ENCODE measurements around the gene GCFC2.

GCFC2 gene

DNA sequence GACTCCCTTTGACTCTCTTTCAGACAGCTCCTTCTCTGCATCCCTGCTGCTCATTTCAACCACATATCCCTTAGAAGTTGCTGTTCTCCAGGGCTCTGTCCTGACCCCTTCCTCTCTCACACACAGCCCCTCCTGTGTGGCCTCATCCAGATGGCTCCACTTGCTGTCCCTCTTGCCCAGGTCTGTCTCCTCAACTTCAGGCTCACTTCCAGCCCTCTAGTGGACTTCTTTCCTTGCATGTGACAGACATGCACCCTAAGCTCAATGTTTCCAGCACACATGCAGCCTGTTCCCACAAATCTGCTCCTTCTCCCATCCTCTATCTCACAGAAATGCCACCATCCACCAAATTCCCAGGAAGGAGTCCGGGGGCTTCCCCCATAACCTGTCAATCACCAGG, 73.1 kb downstream of the GCFC2 start:
- Histone ChIP-seq H3K27ac (ENCODE audit: low read depth, low read length) (no peak overlapping the region), H3K9ac (ENCODE audit: low read length in 5 of 5) (no peak overlapping the region), H3K4me3 (ENCODE audit: low read depth in 1 of 5, low read length in 5 of 5) (no peak overlapping the region), H3K36me3 (ENCODE audit: control insufficient read depth in 5 of 5, insufficient read depth in 5 of 5, low read length in 5 of 5) (no peaks in the 10 kb centered on the region), H3K27me3 (ENCODE audit: control insufficient read depth in 5 of 5, insufficient read depth in 4 of 5, low read length in 5 of 5) (peaks cover 0 to 2% (median 0%) of the 10 kb centered on the region in 5 donors), H3K4me1 (ENCODE audit: control insufficient read depth in 5 of 5, insufficient read depth in 5 of 5, low read length in 5 of 5) (peaks cover 4 to 20% (median 16%) of the 10 kb centered on the region in 5 donors), H3K9me3 (ENCODE audit: control insufficient read depth in 5 of 5, low read length in 5 of 5) (no peaks in the 10 kb centered on the region)

DNA sequence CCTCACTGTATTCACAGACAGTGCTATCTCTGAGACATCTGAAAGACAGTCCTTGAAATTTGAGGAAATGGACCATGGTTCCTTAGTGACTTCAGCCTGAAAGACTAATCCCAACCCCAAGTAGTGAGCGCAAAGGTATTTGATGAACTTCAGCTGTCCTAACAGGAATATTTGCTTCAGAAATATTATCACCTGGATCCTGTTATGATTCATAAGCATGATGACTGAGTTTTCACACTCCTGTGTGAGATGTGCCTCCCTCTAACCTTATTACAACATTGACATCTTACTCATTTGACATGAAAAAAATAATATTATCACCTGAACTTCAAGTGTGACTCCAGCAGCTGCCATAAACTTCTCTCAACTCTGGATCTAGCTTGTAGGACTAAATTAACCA, 75.8 kb downstream of the GCFC2 start:
- Histone ChIP-seq H3K36me3 (ENCODE audit: control insufficient read depth in 5 of 5, insufficient read depth in 5 of 5, low read length in 5 of 5) (no peaks in the 10 kb centered on the region), H3K27ac (ENCODE audit: low read depth, low read length) (no peak overlapping the region), H3K9ac (ENCODE audit: low read length in 5 of 5) (no peak overlapping the region), H3K4me1 (ENCODE audit: control insufficient read depth in 5 of 5, insufficient read depth in 5 of 5, low read length in 5 of 5) (peaks cover 0 to 20% (median 9%) of the 10 kb centered on the region in 5 donors), H3K27me3 (ENCODE audit: control insufficient read depth in 5 of 5, insufficient read depth in 4 of 5, low read length in 5 of 5) (peaks cover 0 to 2% (median 0%) of the 10 kb centered on the region in 5 donors), H3K4me3 (ENCODE audit: low read depth in 1 of 5, low read length in 5 of 5) (no peak overlapping the region), H3K9me3 (ENCODE audit: control insufficient read depth in 5 of 5, low read length in 5 of 5) (no peaks in the 10 kb centered on the region)

DNA sequence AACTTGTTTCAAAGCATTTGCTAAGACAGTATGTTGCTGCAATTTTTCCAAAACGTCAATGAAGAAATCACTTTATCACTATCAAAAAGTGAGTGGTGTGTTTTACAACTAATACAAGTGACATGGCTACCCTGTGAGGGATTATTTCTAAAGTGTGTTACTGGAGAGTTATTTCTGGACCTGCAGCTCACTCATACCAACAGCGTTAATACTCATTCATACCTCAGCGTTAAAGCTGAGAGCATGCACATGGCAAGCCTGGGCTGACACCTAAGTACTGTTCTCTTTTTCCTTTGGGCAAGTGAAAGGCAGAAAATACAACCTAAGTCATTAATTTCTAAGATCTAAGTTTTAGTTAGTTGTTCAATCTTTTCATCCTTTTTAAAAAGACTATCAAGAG, 77.1 kb downstream of the GCFC2 start:
- peaks cover 0 to 2% (median 0%) of the 10 kb centered on the region in 5 donors for H3K27me3 ChIP-seq (ENCODE audit: control insufficient read depth in 5 of 5, insufficient read depth in 4 of 5, low read length in 5 of 5)
- no peak overlapping the region for H3K4me3 ChIP-seq (ENCODE audit: low read depth in 1 of 5, low read length in 5 of 5)
- no peak overlapping the region for H3K27ac ChIP-seq (ENCODE audit: low read depth, low read length)
- no peaks in the 10 kb centered on the region for H3K36me3 ChIP-seq (ENCODE audit: control insufficient read depth in 5 of 5, insufficient read depth in 5 of 5, low read length in 5 of 5)
- H3K9me3 ChIP-seq (ENCODE audit: control insufficient read depth in 5 of 5, low read length in 5 of 5), result no peaks in the 10 kb centered on the region
- no peak overlapping the region for H3K9ac ChIP-seq (ENCODE audit: low read length in 5 of 5)
- H3K4me1 ChIP-seq (ENCODE audit: control insufficient read depth in 5 of 5, insufficient read depth in 5 of 5, low read length in 5 of 5), result peaks cover 0 to 20% (median 9%) of the 10 kb centered on the region in 5 donors

DNA sequence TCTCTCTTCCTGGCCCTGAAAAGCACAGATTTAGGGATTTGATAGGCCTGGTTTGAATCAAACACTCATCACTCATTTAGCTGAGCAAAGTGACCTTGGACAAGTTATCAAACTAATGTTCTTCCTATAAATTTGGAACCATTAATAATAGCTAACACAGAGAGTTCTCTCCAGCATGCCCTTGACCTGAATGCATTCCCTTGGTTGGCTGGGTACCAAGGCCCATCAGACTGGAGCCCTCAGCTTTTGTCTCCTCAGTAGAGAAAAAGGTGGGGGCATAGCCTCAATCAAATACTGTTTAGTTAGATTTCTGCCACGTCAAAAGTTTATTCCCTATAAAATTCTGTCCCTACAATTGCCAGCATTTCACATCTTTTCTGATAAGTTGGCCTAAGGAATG, 77.9 kb downstream of the GCFC2 start:
- no peak overlapping the region for H3K4me3 ChIP-seq (ENCODE audit: low read depth in 1 of 5, low read length in 5 of 5)
- H3K27ac ChIP-seq (ENCODE audit: low read depth, low read length), result peak overlapping the region; percentile 26
- H3K9ac ChIP-seq (ENCODE audit: low read length in 5 of 5), result no peak overlapping the region
- no peaks in the 10 kb centered on the region for H3K9me3 ChIP-seq (ENCODE audit: control insufficient read depth in 5 of 5, low read length in 5 of 5)
- H3K36me3 ChIP-seq (ENCODE audit: control insufficient read depth in 5 of 5, insufficient read depth in 5 of 5, low read length in 5 of 5), result no peaks in the 10 kb centered on the region
- H3K27me3 ChIP-seq (ENCODE audit: control insufficient read depth in 5 of 5, insufficient read depth in 4 of 5, low read length in 5 of 5), result peaks cover 0 to under 1% (median 0%) of the 10 kb centered on the region in 5 donors
- H3K4me1 ChIP-seq (ENCODE audit: control insufficient read depth in 5 of 5, insufficient read depth in 5 of 5, low read length in 5 of 5), result peaks cover 0 to 20% (median 9%) of the 10 kb centered on the region in 5 donors

DNA sequence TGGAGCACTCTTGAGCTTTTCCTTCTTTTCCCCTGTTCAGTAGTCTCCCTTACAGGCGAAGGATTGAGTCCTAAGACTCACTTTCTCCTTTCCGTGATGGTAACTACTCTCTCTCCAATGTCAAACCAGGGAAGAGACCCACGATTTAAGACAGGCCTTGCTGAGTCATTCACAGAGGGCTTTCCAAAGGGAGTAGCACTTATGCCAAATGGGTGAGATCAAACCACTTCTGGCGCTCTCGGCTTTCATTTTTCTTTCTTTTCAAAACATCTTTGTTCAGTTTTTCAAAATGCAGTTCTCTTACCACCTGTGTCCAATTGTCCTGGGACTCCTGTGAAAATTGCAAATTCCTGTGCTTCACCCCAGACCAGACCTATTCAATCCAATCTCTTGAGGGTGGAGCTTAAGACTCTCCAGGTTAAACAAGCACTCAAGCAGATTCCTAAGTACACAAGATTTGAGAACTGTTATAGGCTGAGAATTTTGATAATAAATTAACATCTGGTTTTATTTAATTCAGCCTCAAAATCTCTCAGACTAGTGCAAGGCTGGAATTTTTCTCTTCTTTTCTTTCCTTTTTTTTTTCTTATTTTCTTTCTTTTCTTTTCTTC, 78.5 kb downstream of the GCFC2 start:
- peaks cover 0 to 20% (median 9%) of the 10 kb centered on the region in 5 donors for H3K4me1 ChIP-seq (ENCODE audit: control insufficient read depth in 5 of 5, insufficient read depth in 5 of 5, low read length in 5 of 5)
- H3K36me3 ChIP-seq (ENCODE audit: control insufficient read depth in 5 of 5, insufficient read depth in 5 of 5, low read length in 5 of 5), result no peaks in the 10 kb centered on the region
- H3K27me3 ChIP-seq (ENCODE audit: control insufficient read depth in 5 of 5, insufficient read depth in 4 of 5, low read length in 5 of 5), result no peaks in the 10 kb centered on the region
- peak overlapping the region; percentile 26 for H3K27ac ChIP-seq (ENCODE audit: low read depth, low read length)
- peak overlapping the region in 2 of 5 donors; percentile 2 to 31 for H3K4me3 ChIP-seq (ENCODE audit: low read depth in 1 of 5, low read length in 5 of 5)
- no peak overlapping the region for H3K9ac ChIP-seq (ENCODE audit: low read length in 5 of 5)
- H3K9me3 ChIP-seq (ENCODE audit: control insufficient read depth in 5 of 5, low read length in 5 of 5), result no peaks in the 10 kb centered on the region

DNA sequence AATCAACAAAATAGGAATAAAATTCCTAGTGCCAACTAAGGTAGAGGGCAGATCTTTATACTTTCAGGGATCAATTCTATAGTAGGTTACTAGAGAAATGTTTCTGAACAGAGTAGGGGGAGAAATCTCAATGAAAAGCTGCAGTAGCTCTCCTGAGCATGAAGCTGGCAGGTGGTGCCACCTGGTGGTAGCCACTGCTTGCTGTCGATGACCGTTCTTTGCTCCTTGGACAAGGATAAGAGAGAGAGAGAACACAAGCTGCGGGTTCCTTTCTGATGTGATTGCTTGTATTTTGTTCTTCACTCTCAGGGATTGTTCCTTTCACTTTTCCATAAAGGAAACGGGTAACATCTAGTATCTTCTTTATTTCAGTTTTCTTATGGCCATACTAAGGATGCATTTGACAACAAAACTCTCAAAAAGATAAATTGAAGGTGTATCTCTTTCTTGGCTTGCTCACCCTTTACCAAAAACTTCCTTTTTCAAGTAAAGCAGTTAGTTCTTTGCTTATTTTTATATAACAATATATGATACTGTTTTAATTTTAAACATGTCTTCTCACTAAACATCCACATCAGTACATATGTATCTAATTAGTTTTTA, 82.7 kb downstream of the GCFC2 start:
- Histone ChIP-seq H3K4me3 (ENCODE audit: low read depth in 1 of 5, low read length in 5 of 5) (no peak overlapping the region), H3K27ac (ENCODE audit: low read depth, low read length) (no peak overlapping the region), H3K36me3 (ENCODE audit: control insufficient read depth in 5 of 5, insufficient read depth in 5 of 5, low read length in 5 of 5) (no peaks in the 10 kb centered on the region), H3K9ac (ENCODE audit: low read length in 5 of 5) (no peak overlapping the region), H3K27me3 (ENCODE audit: control insufficient read depth in 5 of 5, insufficient read depth in 4 of 5, low read length in 5 of 5) (no peaks in the 10 kb centered on the region), H3K9me3 (ENCODE audit: control insufficient read depth in 5 of 5, low read length in 5 of 5) (no peaks in the 10 kb centered on the region), H3K4me1 (ENCODE audit: control insufficient read depth in 5 of 5, insufficient read depth in 5 of 5, low read length in 5 of 5) (peaks cover 0 to 27% (median 12%) of the 10 kb centered on the region in 5 donors)

DNA sequence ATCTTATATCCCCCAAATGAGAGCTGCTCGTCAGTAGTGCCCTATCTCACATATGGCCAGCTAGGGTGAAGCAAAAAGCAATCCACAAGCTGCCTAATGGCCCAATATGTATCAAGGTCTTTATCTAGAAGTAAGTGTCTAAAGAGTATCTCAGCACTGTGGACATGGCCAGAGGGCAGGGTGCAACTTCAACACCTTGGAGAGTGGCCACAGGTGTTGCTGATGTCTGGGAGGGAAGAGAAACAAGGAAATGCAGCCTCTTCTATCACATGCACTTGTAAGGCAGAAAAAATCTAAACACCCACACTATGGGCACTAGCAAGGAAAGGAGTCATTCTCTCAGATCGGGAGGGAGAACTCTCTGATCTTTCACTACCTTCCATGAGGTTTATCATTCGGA, 87.8 kb downstream of the GCFC2 start:
- peaks cover 0 to 6% (median 3%) of the 10 kb centered on the region in 5 donors for H3K4me1 ChIP-seq (ENCODE audit: control insufficient read depth in 5 of 5, insufficient read depth in 5 of 5, low read length in 5 of 5)
- no peak overlapping the region for H3K4me3 ChIP-seq (ENCODE audit: low read depth in 1 of 5, low read length in 5 of 5)
- H3K27me3 ChIP-seq (ENCODE audit: control insufficient read depth in 5 of 5, insufficient read depth in 4 of 5, low read length in 5 of 5), result no peaks in the 10 kb centered on the region
- H3K9me3 ChIP-seq (ENCODE audit: control insufficient read depth in 5 of 5, low read length in 5 of 5), result no peaks in the 10 kb centered on the region
- H3K27ac ChIP-seq (ENCODE audit: low read depth, low read length), result no peak overlapping the region
- H3K36me3 ChIP-seq (ENCODE audit: control insufficient read depth in 5 of 5, insufficient read depth in 5 of 5, low read length in 5 of 5), result no peaks in the 10 kb centered on the region
- no peak overlapping the region for H3K9ac ChIP-seq (ENCODE audit: low read length in 5 of 5)

DNA sequence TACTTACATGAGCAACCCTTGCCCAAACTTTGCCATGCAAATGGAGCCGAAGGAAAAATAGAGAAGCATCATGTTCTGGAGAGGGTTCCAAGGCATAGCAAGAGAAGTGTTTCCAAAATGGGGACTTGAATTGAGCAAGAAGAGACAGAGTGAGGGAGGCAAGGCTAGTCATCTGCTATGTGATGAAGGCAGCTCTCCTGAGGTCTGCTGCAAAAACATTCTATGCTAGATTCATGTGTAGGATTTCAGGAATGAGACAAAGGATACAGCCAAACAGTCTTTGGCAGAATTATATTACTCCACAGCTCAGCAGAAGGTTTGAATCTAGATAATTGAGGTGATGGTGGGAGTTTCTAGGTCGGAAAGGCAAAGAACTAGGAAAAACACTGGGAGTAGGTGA, 88.2 kb downstream of the GCFC2 start:
- H3K36me3 ChIP-seq (ENCODE audit: control insufficient read depth in 5 of 5, insufficient read depth in 5 of 5, low read length in 5 of 5), result no peaks in the 10 kb centered on the region
- H3K9me3 ChIP-seq (ENCODE audit: control insufficient read depth in 5 of 5, low read length in 5 of 5), result no peaks in the 10 kb centered on the region

DNA sequence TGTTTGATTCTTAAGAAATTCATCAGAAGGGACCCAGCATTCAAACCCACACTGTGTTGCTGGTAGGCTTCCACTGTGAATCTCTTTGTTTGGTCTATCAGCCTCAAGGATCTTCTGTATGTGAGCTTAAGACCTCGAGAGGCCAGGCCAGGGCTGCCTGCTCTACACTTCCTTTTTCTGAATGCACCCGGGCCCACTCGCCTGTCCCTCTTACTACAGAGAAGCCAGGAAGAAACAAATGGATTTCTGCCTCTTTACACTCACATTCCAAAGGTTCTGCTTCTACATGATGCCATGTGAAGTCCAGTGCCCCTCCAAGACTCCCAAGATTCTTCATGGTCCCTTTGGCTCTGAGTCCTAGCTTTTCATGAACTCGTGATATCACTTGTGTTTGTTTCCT, 89.5 kb downstream of the GCFC2 start:
- Histone ChIP-seq H3K4me3 (ENCODE audit: low read depth in 1 of 5, low read length in 5 of 5) (no peak overlapping the region), H3K27me3 (ENCODE audit: control insufficient read depth in 5 of 5, insufficient read depth in 4 of 5, low read length in 5 of 5) (no peaks in the 10 kb centered on the region), H3K4me1 (ENCODE audit: control insufficient read depth in 5 of 5, insufficient read depth in 5 of 5, low read length in 5 of 5) (peaks cover 0 to 6% (median 3%) of the 10 kb centered on the region in 5 donors), H3K9ac (ENCODE audit: low read length in 5 of 5) (no peak overlapping the region), H3K9me3 (ENCODE audit: control insufficient read depth in 5 of 5, low read length in 5 of 5) (peaks cover 0 to 3% (median 0%) of the 10 kb centered on the region in 5 donors), H3K36me3 (ENCODE audit: control insufficient read depth in 5 of 5, insufficient read depth in 5 of 5, low read length in 5 of 5) (no peaks in the 10 kb centered on the region), H3K27ac (ENCODE audit: low read depth, low read length) (no peak overlapping the region)

More for the DNA sequence above, 88.2 kb downstream of the GCFC2 start:
- H3K4me1 ChIP-seq (ENCODE audit: control insufficient read depth in 5 of 5, insufficient read depth in 5 of 5, low read length in 5 of 5), result peaks cover 0 to 6% (median 3%) of the 10 kb centered on the region in 5 donors
- H3K9ac ChIP-seq (ENCODE audit: low read length in 5 of 5), result no peak overlapping the region
- H3K27me3 ChIP-seq (ENCODE audit: control insufficient read depth in 5 of 5, insufficient read depth in 4 of 5, low read length in 5 of 5), result no peaks in the 10 kb centered on the region
- H3K27ac ChIP-seq (ENCODE audit: low read depth, low read length), result no peak overlapping the region
- H3K4me3 ChIP-seq (ENCODE audit: low read depth in 1 of 5, low read length in 5 of 5), result no peak overlapping the region

DNA sequence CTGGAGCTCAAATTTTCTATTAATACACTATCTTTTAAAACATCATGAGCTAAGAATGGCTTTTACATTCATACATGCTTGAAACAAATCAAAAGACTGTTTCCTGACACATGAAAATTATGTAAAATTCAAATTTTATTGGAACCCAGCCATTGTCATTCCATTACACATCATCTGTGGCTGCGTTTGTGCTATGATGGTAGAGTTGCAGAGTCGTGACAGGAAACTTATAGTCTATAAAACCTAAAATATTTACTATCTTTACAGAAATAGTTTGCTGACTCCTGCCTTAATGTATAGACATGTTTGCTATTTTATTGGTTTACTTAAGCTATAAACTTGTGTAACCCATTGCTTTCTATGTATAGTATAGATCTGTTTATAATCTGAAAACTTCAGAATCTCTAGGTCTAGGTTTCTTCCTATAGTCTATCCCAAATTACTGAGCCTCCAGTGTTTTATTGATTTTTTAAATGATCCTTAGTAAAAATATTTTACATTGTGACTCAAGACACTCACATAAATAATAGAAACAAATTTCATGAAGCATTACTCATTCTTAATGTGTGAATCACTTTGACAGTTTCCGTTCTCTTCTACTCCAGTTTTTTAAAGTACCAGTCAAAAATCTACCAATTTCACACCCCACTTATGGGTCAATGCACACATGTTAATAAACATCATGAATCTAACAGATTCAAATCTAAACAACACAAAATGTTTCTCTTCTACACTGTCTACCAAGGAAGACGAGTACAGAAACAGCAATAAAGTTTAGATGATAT, 90.6 kb downstream of the GCFC2 start:
- H3K9me3 ChIP-seq (ENCODE audit: control insufficient read depth in 5 of 5, low read length in 5 of 5), result peaks cover 0 to 3% (median 0%) of the 10 kb centered on the region in 5 donors
- no peaks in the 10 kb centered on the region for H3K36me3 ChIP-seq (ENCODE audit: control insufficient read depth in 5 of 5, insufficient read depth in 5 of 5, low read length in 5 of 5)
- peaks cover 0 to 5% (median 3%) of the 10 kb centered on the region in 5 donors for H3K4me1 ChIP-seq (ENCODE audit: control insufficient read depth in 5 of 5, insufficient read depth in 5 of 5, low read length in 5 of 5)
- H3K9ac ChIP-seq (ENCODE audit: low read length in 5 of 5), result no peak overlapping the region
- no peak overlapping the region for H3K4me3 ChIP-seq (ENCODE audit: low read depth in 1 of 5, low read length in 5 of 5)
- no peaks in the 10 kb centered on the region for H3K27me3 ChIP-seq (ENCODE audit: control insufficient read depth in 5 of 5, insufficient read depth in 4 of 5, low read length in 5 of 5)
- no peak overlapping the region for H3K27ac ChIP-seq (ENCODE audit: low read depth, low read length)

All from subcutaneous abdominal adipose tissue (tissue), 5 donors.